GM18511 (cell line): Measurements from ENCODE around the gene SYT2.
A peak's percentile ranks its signal among the peaks of the same experiment; 100 is the strongest.
"Not testable (repeated sequence)": the region's sequence is repeated elsewhere in the genome, so short reads cannot be mapped to it uniquely, and the experiment has no call there.

ENCODE experiments used
- ATAC-seq: cut with Tn5 transposase; IDR thresholded peaks from one replicate; pipeline ENCODE4 v1.9.1; 2021; ENCODE audit warnings: mild to moderate bottlenecking, moderate library complexity; ENCODE audit not compliant: unreplicated experiment

Gene SYT2

GRCh38 chr1:202578001-202578504, 132.2 kb downstream of the SYT2 start:
- ATAC-seq, result no peak

- ATAC-seq, result no peak
These were observed 132.9 kb downstream of the SYT2 start for GRCh38 chr1:202577381-202577780.

GRCh38 chr1:202576816-202577215, 133.4 kb downstream of the SYT2 start:
- ATAC-seq, result no peak

- no peak for ATAC-seq
These were observed 134.2 kb downstream of the SYT2 start for GRCh38 chr1:202575918-202576653.

GRCh38 chr1:202572867-202573266, 137.4 kb downstream of the SYT2 start:
- no peak for ATAC-seq

- ATAC-seq, result no peak
These were observed 138.4 kb downstream of the SYT2 start for GRCh38 chr1:202571719-202572339.

GRCh38 chr1:202569393-202570322, 140.6 kb downstream of the SYT2 start:
- ATAC-seq, result no peak

GRCh38 chr1:202568826-202569225, 141.4 kb downstream of the SYT2 start:
- ATAC-seq, result no peak

- no peak for ATAC-seq
These were observed 141.8 kb downstream of the SYT2 start for GRCh38 chr1:202568410-202568809.

- ATAC-seq, result no peak
These were observed 142.5 kb downstream of the SYT2 start for GRCh38 chr1:202567738-202568137.

- peak; percentile 94 for ATAC-seq
These were observed 144.2 kb downstream of the SYT2 start for GRCh38 chr1:202565890-202566602.

GRCh38 chr1:202564958-202565495, 145.2 kb downstream of the SYT2 start:
- no peak for ATAC-seq

- no peak for ATAC-seq
These were observed 146.4 kb downstream of the SYT2 start for GRCh38 chr1:202563818-202564217.

GRCh38 chr1:202562444-202563060, 147.7 kb downstream of the SYT2 start:
- no peak for ATAC-seq

- ATAC-seq, result no peak
These were observed 148.4 kb downstream of the SYT2 start for GRCh38 chr1:202561726-202562443.

GRCh38 chr1:202561240-202561639, 149.0 kb downstream of the SYT2 start:
- ATAC-seq, result no peak

GRCh38 chr1:202557662-202558061, 152.6 kb downstream of the SYT2 start:
- not testable (repeated sequence) for ATAC-seq

GRCh38 chr1:202556037-202556436, 154.2 kb downstream of the SYT2 start:
- not testable (repeated sequence) for ATAC-seq

- not testable (repeated sequence) for ATAC-seq
These were observed 155.6 kb downstream of the SYT2 start for GRCh38 chr1:202554619-202555018.
